GM21526 (cell line): Measurements from ENCODE around the gene ZNF768.
"Not testable (repeated sequence)": the region's sequence is repeated elsewhere in the genome, so short reads cannot be mapped to it uniquely, and the experiment has no call there.

Experiments used
- ATAC-seq: cut with Tn5 transposase; IDR thresholded peaks from one replicate; pipeline ENCODE4 v1.9.1; 2021; ENCODE audit warnings: moderate library complexity; ENCODE audit not compliant: unreplicated experiment, low FRiP score

Gene ZNF768

DNA sequence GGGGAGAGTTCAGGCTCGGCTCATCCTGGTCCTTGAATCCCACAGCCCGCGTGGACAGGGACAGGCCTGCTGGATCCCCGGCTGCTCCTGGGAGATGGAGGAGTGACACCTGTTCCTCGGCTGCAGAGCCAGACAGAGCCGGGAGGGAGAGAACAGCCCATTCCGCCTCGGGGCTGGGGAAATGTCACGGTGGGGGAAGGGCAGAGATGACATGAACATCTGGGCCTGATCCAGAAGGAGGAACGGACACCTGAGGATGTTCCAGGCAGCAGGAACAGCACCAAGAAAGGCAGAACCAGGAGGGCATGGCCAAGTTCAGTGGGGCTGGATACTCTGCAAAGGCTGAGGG lies 29.7 kb upstream of the ZNF768 start:
- ATAC-seq: no peak

GRCh38 chr16:30555315-30556124 lies 29.2 kb upstream of the ZNF768 start:
- ATAC-seq: no peak

DNA sequence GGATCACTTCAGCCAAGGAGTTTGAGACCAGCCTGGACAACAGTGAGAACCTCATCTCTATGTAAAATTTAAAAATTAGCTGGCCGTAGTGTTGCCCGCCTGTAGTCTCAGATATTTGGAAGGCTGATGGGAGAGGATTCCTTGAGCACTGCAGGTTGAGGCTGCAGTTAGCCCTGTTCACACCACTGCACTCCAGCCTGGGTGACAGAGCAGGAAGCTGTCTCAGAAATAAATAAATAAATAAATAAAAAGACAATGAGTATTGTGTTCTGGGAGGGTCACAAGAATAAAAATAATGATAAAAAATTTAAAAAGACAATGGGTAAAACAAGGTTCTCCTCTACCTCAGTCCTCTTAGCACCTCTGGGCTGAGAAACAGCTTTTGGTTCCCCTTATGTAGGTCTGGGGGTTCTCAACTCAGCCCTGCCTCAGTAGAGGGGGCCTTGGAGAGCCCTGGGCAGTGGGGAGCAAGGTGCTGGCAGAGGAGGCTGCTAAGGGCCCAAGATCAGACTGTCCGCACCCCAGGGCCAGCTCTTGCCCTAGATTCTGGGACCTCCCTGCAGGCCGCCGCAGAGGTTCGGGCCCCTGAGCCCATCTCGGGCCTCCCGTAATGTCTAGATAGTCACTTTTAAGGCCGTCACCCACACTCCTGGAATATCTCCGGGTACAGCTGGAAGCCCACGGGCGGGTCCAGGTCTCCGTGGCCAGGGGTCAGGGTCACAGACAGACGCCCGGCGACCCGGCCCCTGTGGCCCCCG lies 28.4 kb upstream of the ZNF768 start:
- ATAC-seq: no peak

GRCh38 chr16:30553393-30553899 lies 27.1 kb upstream of the ZNF768 start:
- ATAC-seq: no peak

DNA sequence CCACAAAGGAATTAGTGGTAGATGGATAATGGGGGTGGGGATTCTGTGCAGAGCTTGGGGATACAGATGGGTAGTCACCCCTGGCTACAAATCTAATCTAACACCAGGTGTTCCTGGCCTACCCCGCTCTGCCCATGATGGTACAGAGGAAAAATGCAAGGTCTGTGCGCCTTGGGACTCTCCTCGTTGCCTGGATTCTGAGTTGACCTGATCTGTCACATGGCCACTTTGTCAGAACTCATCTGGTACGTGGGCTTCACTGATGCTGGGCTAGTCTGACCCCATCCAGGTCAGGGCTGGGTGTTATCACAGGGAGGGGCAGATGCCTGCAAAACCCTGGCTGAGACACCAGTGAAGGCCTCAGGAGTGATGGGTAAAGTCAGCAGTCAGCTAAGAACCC lies 26.6 kb upstream of the ZNF768 start:
- no peak for ATAC-seq

- no peak for ATAC-seq
Observed at GRCh38 chr16:30551781-30552180, 25.4 kb upstream of the ZNF768 start.

DNA sequence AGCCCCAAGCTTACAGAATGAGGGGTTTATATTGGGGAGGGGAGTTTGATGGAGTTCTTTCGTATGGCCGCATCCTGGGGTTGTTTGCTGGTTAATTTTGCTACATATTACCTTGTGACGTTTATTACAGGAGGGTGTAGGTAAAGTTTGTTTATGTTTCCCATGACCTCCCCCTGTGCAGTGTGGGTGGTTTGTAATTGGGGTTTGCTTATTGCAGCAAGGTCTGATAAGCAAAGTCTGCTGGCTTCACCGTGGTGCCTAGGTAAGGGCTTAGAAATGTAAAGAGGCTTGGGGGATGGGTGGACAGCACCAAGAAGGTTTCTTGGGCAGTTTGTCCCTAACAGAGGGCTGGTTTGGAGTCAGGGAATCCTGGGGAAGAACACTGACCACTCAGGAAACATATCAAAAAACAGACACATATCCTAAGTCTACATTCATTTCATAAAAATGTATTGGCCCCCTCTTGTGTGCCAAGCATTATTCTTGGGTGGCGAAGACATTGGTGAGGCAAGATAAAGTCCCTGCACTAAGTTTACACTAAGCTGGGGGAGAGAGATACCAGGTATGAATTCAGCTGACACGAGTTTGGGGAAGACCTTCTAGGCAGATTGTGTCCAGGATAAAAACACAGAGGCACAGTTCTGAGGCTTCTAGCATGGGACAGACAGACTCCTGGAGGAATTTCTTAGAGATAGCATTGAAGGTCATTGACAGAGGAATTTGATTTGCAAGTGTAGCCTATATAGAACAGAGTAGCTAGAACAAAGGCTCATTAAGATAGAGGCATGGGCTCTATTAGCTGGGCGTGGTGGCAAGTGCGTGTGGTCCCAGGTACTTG lies 22.3 kb upstream of the ZNF768 start:
- ATAC-seq: no peak

DNA sequence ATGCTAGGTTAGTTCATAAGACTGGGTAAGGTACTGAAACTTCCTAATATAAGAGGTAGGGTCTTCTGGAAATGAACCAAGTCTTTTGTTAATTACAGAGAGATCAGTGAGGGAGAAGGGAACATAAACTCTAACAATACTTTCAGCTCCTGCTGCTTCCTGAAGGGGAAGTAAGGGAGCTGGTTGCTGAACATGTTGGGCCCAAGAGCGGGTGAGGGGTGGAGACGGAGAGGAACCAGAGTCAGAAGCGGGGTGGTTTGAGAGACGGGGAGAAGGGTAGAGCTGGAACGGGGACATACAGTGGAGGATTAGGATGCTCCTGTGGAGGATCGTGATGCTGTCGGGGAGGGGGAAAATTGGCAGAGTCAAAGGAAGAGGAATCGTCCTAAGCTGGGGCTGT lies 19.7 kb upstream of the ZNF768 start:
- no peak for ATAC-seq

GRCh38 chr16:30543067-30543466 lies 16.7 kb upstream of the ZNF768 start:
- ATAC-seq: no peak

GRCh38 chr16:30541502-30542329 lies 15.3 kb upstream of the ZNF768 start:
- no peak for ATAC-seq

DNA sequence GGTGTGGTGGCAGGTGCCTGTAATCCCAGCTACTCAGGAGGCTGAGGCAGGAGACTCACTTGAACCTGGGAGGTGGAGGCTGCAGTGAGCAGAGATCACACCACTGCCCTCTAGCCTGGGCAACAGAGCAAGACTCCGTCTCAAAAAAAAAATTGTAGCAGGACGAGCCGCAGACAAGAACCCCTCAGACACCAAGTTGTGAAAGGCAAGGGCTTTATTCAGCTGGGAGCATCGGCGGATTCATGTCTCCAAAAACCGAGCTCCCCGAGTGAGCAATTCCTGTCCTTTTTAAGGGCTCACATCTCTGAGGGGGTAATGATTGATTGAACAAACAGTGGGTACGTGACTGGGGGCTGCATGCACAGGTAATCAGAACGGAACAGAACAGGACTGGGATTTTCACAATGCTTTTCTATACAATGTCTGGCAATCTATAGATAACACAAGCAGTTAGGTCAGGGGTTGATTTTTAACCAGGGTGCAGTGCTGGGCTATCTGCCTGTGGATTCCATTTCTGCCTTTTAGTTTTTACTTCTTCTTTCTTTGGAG lies 14.6 kb upstream of the ZNF768 start:
- ATAC-seq: not testable (repeated sequence)

- ATAC-seq: not testable (repeated sequence)
Observed at GRCh38 chr16:30539986-30540526, 13.7 kb upstream of the ZNF768 start.

GRCh38 chr16:30539000-30539964 lies 12.9 kb upstream of the ZNF768 start:
- ATAC-seq: no peak

DNA sequence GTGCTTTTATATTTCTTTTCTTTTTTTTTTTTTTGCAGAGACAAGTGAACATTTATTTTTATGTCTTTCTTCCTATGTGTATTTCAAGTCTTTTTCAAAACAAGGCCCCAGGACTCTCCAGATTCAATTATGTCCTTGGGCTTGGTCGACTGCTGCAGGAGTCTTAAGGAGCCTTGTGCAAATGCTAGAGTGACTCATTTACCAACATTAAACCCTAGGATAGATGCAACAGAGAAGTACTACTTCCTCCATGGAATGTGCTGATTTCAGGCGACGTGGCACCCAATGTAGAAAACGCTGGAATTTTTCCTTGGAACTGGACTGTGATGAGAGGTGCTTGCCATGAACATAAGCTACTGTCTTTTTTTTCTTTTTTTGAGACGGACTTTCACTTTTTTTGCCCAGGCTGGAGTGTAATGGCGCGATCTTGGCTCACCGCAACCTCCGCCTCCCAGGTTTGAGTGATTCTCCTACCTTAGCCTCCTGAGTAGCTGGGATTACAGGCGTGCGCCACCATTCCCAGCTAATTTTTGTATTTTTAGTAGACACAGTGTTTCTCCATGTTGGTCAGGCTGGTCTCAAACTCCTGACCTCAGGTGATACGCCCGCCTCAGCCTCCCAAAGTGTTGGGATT lies 10.1 kb upstream of the ZNF768 start:
- ATAC-seq: not testable (repeated sequence)

DNA sequence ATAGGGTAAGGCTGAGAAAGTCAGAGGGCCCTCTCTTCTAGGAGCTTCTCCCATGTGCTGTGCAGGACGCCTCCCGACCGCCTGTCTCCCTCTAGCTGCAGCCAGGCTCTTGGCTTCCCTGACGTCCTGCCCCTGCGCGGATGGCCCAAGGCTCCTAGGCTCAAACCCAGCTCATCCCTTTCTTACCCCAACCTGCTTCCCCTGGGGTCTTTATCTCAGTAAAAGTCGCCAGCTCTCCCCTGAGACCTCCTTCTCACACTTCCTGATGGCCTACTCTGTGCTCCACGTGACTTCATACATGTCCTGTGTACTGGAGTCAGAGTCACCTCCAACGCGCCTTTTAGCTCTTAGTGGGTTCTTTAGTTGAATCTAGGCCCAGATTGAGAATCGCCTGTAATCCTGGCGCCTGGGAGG lies 9.4 kb upstream of the ZNF768 start:
- peak; percentile 65 for ATAC-seq

- no peak for ATAC-seq
Observed at GRCh38 chr16:30535106-30535776, 8.9 kb upstream of the ZNF768 start.

GRCh38 chr16:30534368-30535105 lies 8.2 kb upstream of the ZNF768 start, which contains the start of gene ZNF747:
ZNF747 (minus strand) TSS chr16:30534858; CDS start chr16:30534679, 179 bp downstream.
- ATAC-seq: no peak
